Tibial nerve (tissue), 4 donors: Measurements from ENCODE around the gene QSOX2. TPM values are rescaled to one million over a fixed set of nuclear protein-coding genes. Genes with fewer than 3 reads are reported as not detected.

ENCODE experiments used
- DNase-seq, 2 donors: peaks; one replicate each; pipeline ENCODE4 v3.0.0-alpha.2; 2019; ENCODE audit warnings: low spot score in 2 of 2
- H3K27ac ChIP-seq, 4 donors: fragments of 200-600 bp; sonication (generic) in 3 of 4; one replicate each; pipeline ENCODE4 v1.5.1; 2017 to 2019; ENCODE audit warnings: mild to moderate bottlenecking in 1 of 4
- H3K27me3 ChIP-seq, 2 donors: fragments of 200-600 bp; sonication (generic) in 1 of 2; one replicate each; pipeline versions ENCODE4 v1.5.1 to v1.6.0; 2017 to 2019
- H3K36me3 ChIP-seq, 3 donors: fragments of 200-600 bp; sonication (generic); one replicate each; pipeline ENCODE4 v1.5.1; 2018 to 2019
- H3K4me1 ChIP-seq, 4 donors: fragments of 200-600 bp; sonication (generic) in 3 of 4; one replicate each; pipeline ENCODE4 v1.5.1; 2017 to 2019
- H3K4me3 ChIP-seq, 4 donors: fragments of 200-600 bp; sonication (generic) in 3 of 4; one replicate each; pipeline ENCODE4 v1.5.1; 2017 to 2019; ENCODE audit warnings: mild to moderate bottlenecking in 1 of 4, moderate library complexity in 1 of 4
- H3K9me3 ChIP-seq, 4 donors: fragments of 200-600 bp; sonication (generic) in 3 of 4; one replicate each; pipeline ENCODE4 v1.5.1; 2017 to 2019
- CTCF ChIP-seq, 5 experiments: fragments of 200-600 bp in 3 of 5; fragments of 450-650 bp in 2 of 5; sonication (generic) in 3 of 5; IDR thresholded peaks; one replicate each; pipeline ENCODE4 v1.5.1; 2016 to 2019; ENCODE audit warnings: antibody characterized with exemption in 5 of 5, mild to moderate bottlenecking in 3 of 5, moderate library complexity in 2 of 5
- EP300 ChIP-seq, 2 donors: sonication (generic); formaldehyde crosslinking; IDR thresholded peaks; one replicate each; pipeline ENCODE4 v1.6.1; 2017; ENCODE audit warnings: antibody characterized with exemption in 2 of 2, mild to moderate bottlenecking in 1 of 2
- POLR2A ChIP-seq, 2 donors: fragments of 450-650 bp; IDR thresholded peaks; one replicate each; pipeline ENCODE4 v1.6.1; 2017; ENCODE audit warnings: antibody characterized with exemption in 2 of 2, mild to moderate bottlenecking in 2 of 2, moderate library complexity in 2 of 2
- WGBS, 2 donors: methylation state at CpG; one replicate each; pipeline ENCODE4 v1.1.5; 2018; 5-methylcytosine and 5-hydroxymethylcytosine counted together
- total RNA-seq, 4 donors: library from RNA; depleted of rRNA; stranded (reverse); fragments of >200 nt; gene quantifications; one replicate each; pipeline ENCODE4 v1.1.0, GENCODE V29; 2016

QSOX2 gene
- total RNA-seq, 4 donors from 2014 or later: 10.2 to 16.8 (median 11.8) TPM

GRCh38 chr9:136235709-136236455, 9.7 kb downstream of the QSOX2 start:
- no peak overlapping the region for H3K4me3 ChIP-seq
- no peaks in the 10 kb centered on the region for H3K27me3 ChIP-seq
- H3K27ac ChIP-seq: no peak overlapping the region
- no peaks in the 10 kb centered on the region for H3K9me3 ChIP-seq
- WGBS, 2 donors: 89 to 94% methylated on average over 18 to 26 of the region's 27 CpGs
- peaks cover 0 to 50% (median 0%) of the 10 kb centered on the region in 3 donors for H3K36me3 ChIP-seq
- DNase-seq: no peak
- no peak for TF ChIP-seq POLR2A (IDR thresholded peaks at IDR 0.05)
- no peak for TF ChIP-seq EP300 (IDR thresholded peaks at IDR 0.05)
- TF ChIP-seq CTCF (IDR thresholded peaks at IDR 0.05): no peak
- H3K4me1 ChIP-seq: peaks cover 0 to 9% (median 3%) of the 10 kb centered on the region in 4 donors

- peaks cover 0 to 9% (median 3%) of the 10 kb centered on the region in 4 donors for H3K4me1 ChIP-seq
- H3K9me3 ChIP-seq: no peaks in the 10 kb centered on the region
- 91 to 94% methylated on average over 17 of the region's 17 CpGs for WGBS, 2 donors
- no peak overlapping the region for H3K27ac ChIP-seq
- H3K4me3 ChIP-seq: no peak overlapping the region
- no peaks in the 10 kb centered on the region for H3K27me3 ChIP-seq
- peaks cover 0 to 50% (median 0%) of the 10 kb centered on the region in 3 donors for H3K36me3 ChIP-seq
- DNase-seq: no peak
- TF ChIP-seq EP300 (IDR thresholded peaks at IDR 0.05): no peak
- TF ChIP-seq POLR2A (IDR thresholded peaks at IDR 0.05): no peak
- no peak for TF ChIP-seq CTCF (IDR thresholded peaks at IDR 0.05)
These were observed 10.4 kb downstream of the QSOX2 start for GRCh38 chr9:136235171-136235570.

GRCh38 chr9:136234597-136234996, 11.0 kb downstream of the QSOX2 start:
- TF ChIP-seq CTCF (IDR thresholded peaks at IDR 0.05) (no peak), POLR2A (IDR thresholded peaks at IDR 0.05) (no peak), EP300 (IDR thresholded peaks at IDR 0.05) (no peak)
- no peaks in the 10 kb centered on the region for H3K9me3 ChIP-seq
- WGBS, 2 donors: 91 to 94% methylated on average over 19 to 21 of the region's 21 CpGs

GRCh38 chr9:136233868-136234267, 11.7 kb downstream of the QSOX2 start:
- H3K4me3 ChIP-seq: no peak overlapping the region
- WGBS, 2 donors: 87 to 88% methylated on average over 14 of the region's 14 CpGs

More at GRCh38 chr9:136234597-136234996, 11.0 kb downstream of the QSOX2 start:
- no peak for DNase-seq
- Histone ChIP-seq H3K4me3 (no peak overlapping the region), H3K4me1 (peaks cover 0 to 5% (median 2%) of the 10 kb centered on the region in 4 donors), H3K27me3 (no peaks in the 10 kb centered on the region), H3K36me3 (peaks cover 0 to 50% (median 0%) of the 10 kb centered on the region in 3 donors), H3K27ac (no peak overlapping the region)

More at GRCh38 chr9:136233868-136234267, 11.7 kb downstream of the QSOX2 start:
- Histone ChIP-seq H3K36me3 (peaks cover 0 to 50% (median 0%) of the 10 kb centered on the region in 3 donors), H3K27ac (no peak overlapping the region), H3K27me3 (no peaks in the 10 kb centered on the region), H3K4me1 (no peaks in the 10 kb centered on the region), H3K9me3 (no peaks in the 10 kb centered on the region)
- TF ChIP-seq EP300 (IDR thresholded peaks at IDR 0.05) (no peak), CTCF (IDR thresholded peaks at IDR 0.05) (no peak), POLR2A (IDR thresholded peaks at IDR 0.05) (no peak)
- DNase-seq: no peak
